ENCODE results near the gene SFXN3. TPM values are rescaled to one million over a fixed set of nuclear protein-coding genes. Genes with fewer than 3 reads are reported as not detected.

Gene SFXN3
- total RNA-seq, 1 experiment from 2014 or later, result 2.8 TPM

DNA sequence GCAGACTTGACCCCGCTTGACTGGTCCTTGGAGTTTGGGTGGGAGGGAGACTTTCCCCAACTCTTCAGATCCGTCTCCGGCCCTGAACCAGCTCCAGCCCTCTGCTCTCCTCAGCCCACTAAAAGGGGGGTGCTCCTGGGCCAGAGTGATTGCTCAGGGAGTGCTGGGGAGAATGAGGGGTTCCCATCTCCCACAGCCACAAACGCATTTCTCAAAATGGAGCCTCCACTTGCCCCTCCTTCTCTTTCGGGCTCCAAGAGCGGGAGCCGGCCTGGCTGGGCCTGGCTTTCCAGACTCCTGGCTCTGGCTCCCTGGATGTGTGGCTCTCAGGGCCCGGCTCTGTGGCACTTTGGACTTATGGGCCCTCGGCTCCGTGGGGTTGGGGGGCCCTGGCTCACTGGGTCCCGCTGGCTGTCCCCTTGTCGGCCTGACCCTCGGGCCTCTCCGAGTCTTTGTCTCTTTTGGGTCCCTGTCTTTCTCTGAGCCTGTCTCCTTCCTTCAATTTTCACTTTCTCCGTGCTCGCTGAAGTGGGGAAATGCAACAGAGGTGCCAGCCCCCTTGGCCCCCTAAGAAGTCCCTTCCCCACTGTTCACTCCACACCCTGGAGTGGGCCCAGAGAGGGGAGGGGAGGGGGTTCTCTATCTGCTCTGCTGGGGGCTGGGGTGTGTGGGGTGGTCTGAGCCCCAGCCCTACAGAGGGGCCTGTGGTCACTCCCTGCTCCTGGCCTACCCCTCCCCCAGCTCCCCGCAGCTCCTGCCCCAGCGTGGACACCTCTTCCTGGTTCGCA lies 30.7 kb upstream of the SFXN3 start:
- Histone ChIP-seq H3K14ac (ENCODE audit: insufficient read depth, low read length) (peak overlapping the region; percentile 89), H3K4me2 (ENCODE audit: insufficient read depth, insufficient read length, low read length) (peak overlapping the region; percentile 70), H3K79me1 (ENCODE audit: insufficient read depth, low read depth, low read length, poor library complexity, severe bottlenecking) (no peaks in the 10 kb centered on the region), H3K79me2 (ENCODE audit: insufficient read depth, low read length) (no peaks in the 10 kb centered on the region; the same call in 1 of the 2 replicates), H3K4ac (ENCODE audit: low read depth, low read length) (no peak overlapping the region; the same call in 1 of the 2 replicates), H3K56ac (ENCODE audit: insufficient read length, low read depth, low read length) (no peak overlapping the region), H3K9me3 (ENCODE audit: control insufficient read depth, low read depth, low read length) (no peaks in the 10 kb centered on the region), H4K91ac (ENCODE audit: insufficient read length, low read depth, low read length) (no peak overlapping the region), H3K4me1 (ENCODE audit: insufficient read depth, low read length) (peaks cover 2% of the 10 kb centered on the region; the same call in 1 of the 2 replicates), H3T11ph (ENCODE audit: low read length) (no peak overlapping the region), H3K9ac (ENCODE audit: extremely low read depth, insufficient read length, low read length) (peak overlapping the region; percentile 86), H2BK15ac (ENCODE audit: low read depth, low read length) (no peak overlapping the region), H3K23ac (ENCODE audit: insufficient read length, low read depth, low read length) (no peak overlapping the region), H4K5ac (ENCODE audit: insufficient read length, low read depth, low read length) (no peak overlapping the region), H2AFZ (ENCODE audit: low read length) (no peak overlapping the region), H3K23me2 (ENCODE audit: insufficient read length, low read depth, low read length, poor library complexity, severe bottlenecking) (peaks cover 33% of the 10 kb centered on the region), H4K8ac (replicated peaks; ENCODE audit: insufficient read length, low read depth, low read length) (no peak overlapping the region), H2BK5ac (ENCODE audit: insufficient read length, low read length) (no peak overlapping the region), H3K18ac (ENCODE audit: insufficient read length, low read depth, low read length) (peak overlapping the region; percentile 88), H2BK120ac (ENCODE audit: low read depth, low read length, poor library complexity, severe bottlenecking) (no peak overlapping the region), H3K27ac (ENCODE audit: insufficient read length, low read depth, low read length) (no peak overlapping the region), H2BK20ac (ENCODE audit: low read depth, low read length, poor library complexity, severe bottlenecking) (no peak overlapping the region), H2AK5ac (ENCODE audit: insufficient read length, low read length) (no peak overlapping the region), H3K27me3 (ENCODE audit: insufficient read depth, low read length) (no peaks in the 10 kb centered on the region), H2BK12ac (ENCODE audit: insufficient read length, low read depth, low read length) (no peak overlapping the region), H4K20me1 (ENCODE audit: control insufficient read depth, insufficient read depth, insufficient read length) (no peaks in the 10 kb centered on the region)
- H3K4me1 Mint-ChIP-seq, result peaks cover 25 to 29% of the 10 kb centered on the region in 2 experiments
- no CpG with 5 or more reads among the region's 19 CpGs for WGBS (ENCODE audit: extremely low coverage, insufficient read length, low lambda C conversion rate)
- DNase-seq, result no peak
- peak overlapping the region; percentile 88 to 92 for H3K4me3 Mint-ChIP-seq
- H3K27me3 Mint-ChIP-seq (ENCODE audit: low read depth), result no peaks in the 10 kb centered on the region
- H3K36me3 Mint-ChIP-seq (ENCODE audit: insufficient read depth in 1 of 3, low read depth in 3 of 3), result peaks cover 12 to 25% (median 24%) of the 10 kb centered on the region in 3 experiments; a peak in 6 of 7 replicates
- TF ChIP-seq, protein P1, sequence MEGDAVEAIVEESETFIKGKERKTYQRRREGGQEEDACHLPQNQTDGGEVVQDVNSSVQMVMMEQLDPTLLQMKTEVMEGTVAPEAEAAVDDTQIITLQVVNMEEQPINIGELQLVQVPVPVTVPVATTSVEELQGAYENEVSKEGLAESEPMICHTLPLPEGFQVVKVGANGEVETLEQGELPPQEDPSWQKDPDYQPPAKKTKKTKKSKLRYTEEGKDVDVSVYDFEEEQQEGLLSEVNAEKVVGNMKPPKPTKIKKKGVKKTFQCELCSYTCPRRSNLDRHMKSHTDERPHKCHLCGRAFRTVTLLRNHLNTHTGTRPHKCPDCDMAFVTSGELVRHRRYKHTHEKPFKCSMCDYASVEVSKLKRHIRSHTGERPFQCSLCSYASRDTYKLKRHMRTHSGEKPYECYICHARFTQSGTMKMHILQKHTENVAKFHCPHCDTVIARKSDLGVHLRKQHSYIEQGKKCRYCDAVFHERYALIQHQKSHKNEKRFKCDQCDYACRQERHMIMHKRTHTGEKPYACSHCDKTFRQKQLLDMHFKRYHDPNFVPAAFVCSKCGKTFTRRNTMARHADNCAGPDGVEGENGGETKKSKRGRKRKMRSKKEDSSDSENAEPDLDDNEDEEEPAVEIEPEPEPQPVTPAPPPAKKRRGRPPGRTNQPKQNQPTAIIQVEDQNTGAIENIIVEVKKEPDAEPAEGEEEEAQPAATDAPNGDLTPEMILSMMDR (conservative IDR thresholded peaks at IDR 0.05), result no peak
- H3K9me3 Mint-ChIP-seq, result no peaks in the 10 kb centered on the region; a peak in 2 of 5 replicates
- peak overlapping the region; percentile 41 to 97 (median 94); a peak in 4 of 7 replicates for H3K27ac Mint-ChIP-seq

Measured in H9 (cell line).